ENCODE results near the gene ZNRD2. TPM values are rescaled to one million over a fixed set of nuclear protein-coding genes. Genes with fewer than 3 reads are reported as not detected.

ZNRD2 gene
- total RNA-seq, 1 donor from 2014 or later: 37.4 TPM

- no peak for DNase-seq (ENCODE audit: low spot score)
- Mint-ChIP-seq H3K27ac (ENCODE audit: unreplicated experiment) (no peak overlapping the region), H3K4me1 (ENCODE audit: unreplicated experiment) (peaks cover 46% of the 10 kb centered on the region), H3K4me3 (ENCODE audit: unreplicated experiment) (peak overlapping the region; percentile 98), H3K9me3 (ENCODE audit: unreplicated experiment) (no peaks in the 10 kb centered on the region), H3K36me3 (ENCODE audit: low read depth, unreplicated experiment) (no peaks in the 10 kb centered on the region), H3K27me3 (ENCODE audit: unreplicated experiment) (peaks cover 31% of the 10 kb centered on the region)
- no peak for TF ChIP-seq CTCF (IDR thresholded peaks at IDR 0.05; ENCODE audit: unreplicated experiment)
Observed at GRCh38 chr11:65571940-65572339, 1.7 kb downstream of the ZNRD2 start.

- peaks cover 46% of the 10 kb centered on the region for H3K4me1 Mint-ChIP-seq (ENCODE audit: unreplicated experiment)
Observed at GRCh38 chr11:65572356-65573051, 2.2 kb downstream of the ZNRD2 start, which contains the start of gene FAM89B. TSS of gene FAM89B (plus strand) at chr11:65572538. CDS start at chr11:65572670, 132 bp downstream.

GRCh38 chr11:65573391-65574079, 3.3 kb downstream of the ZNRD2 start:
- Mint-ChIP-seq H3K9me3 (ENCODE audit: unreplicated experiment) (no peaks in the 10 kb centered on the region), H3K4me3 (ENCODE audit: unreplicated experiment) (peak overlapping the region; percentile 88)

More at GRCh38 chr11:65572356-65573051, 2.2 kb downstream of the ZNRD2 start, which contains the start of gene FAM89B:
- no peaks in the 10 kb centered on the region for H3K36me3 Mint-ChIP-seq (ENCODE audit: low read depth, unreplicated experiment)
- no peak for TF ChIP-seq CTCF (IDR thresholded peaks at IDR 0.05; ENCODE audit: unreplicated experiment)
- H3K27ac Mint-ChIP-seq (ENCODE audit: unreplicated experiment): peak within 1 kb of the TSS; percentile 30
- no peaks in the 10 kb centered on the region for H3K9me3 Mint-ChIP-seq (ENCODE audit: unreplicated experiment)
- H3K27me3 Mint-ChIP-seq (ENCODE audit: unreplicated experiment): peaks cover 30% of the 10 kb centered on the region
- peak within 1 kb of the TSS; percentile 98 for H3K4me3 Mint-ChIP-seq (ENCODE audit: unreplicated experiment)
- DNase-seq (ENCODE audit: low spot score): peak; percentile 80

GRCh38 chr11:65574109-65574810, 4.0 kb downstream of the ZNRD2 start:
- H3K27ac Mint-ChIP-seq (ENCODE audit: unreplicated experiment): peak overlapping the region; percentile 30
- DNase-seq (ENCODE audit: low spot score): peak; percentile 92

More at GRCh38 chr11:65573391-65574079, 3.3 kb downstream of the ZNRD2 start:
- Mint-ChIP-seq H3K4me1 (ENCODE audit: unreplicated experiment) (peaks cover 43% of the 10 kb centered on the region), H3K27ac (ENCODE audit: unreplicated experiment) (peak overlapping the region; percentile 30), H3K27me3 (ENCODE audit: unreplicated experiment) (peaks cover 37% of the 10 kb centered on the region), H3K36me3 (ENCODE audit: low read depth, unreplicated experiment) (no peaks in the 10 kb centered on the region)
- no peak for TF ChIP-seq CTCF (IDR thresholded peaks at IDR 0.05; ENCODE audit: unreplicated experiment)
- DNase-seq (ENCODE audit: low spot score): no peak

More at GRCh38 chr11:65574109-65574810, 4.0 kb downstream of the ZNRD2 start:
- Mint-ChIP-seq H3K27me3 (ENCODE audit: unreplicated experiment) (peaks cover 39% of the 10 kb centered on the region), H3K4me1 (ENCODE audit: unreplicated experiment) (peaks cover 36% of the 10 kb centered on the region), H3K36me3 (ENCODE audit: low read depth, unreplicated experiment) (no peaks in the 10 kb centered on the region), H3K4me3 (ENCODE audit: unreplicated experiment) (peak overlapping the region; percentile 88), H3K9me3 (ENCODE audit: unreplicated experiment) (no peaks in the 10 kb centered on the region)
- TF ChIP-seq CTCF (IDR thresholded peaks at IDR 0.05; ENCODE audit: unreplicated experiment): peak; percentile 99

Measured in endothelial cell (in vitro differentiated cells).